HG02981 (cell line): Measurements from ENCODE around the gene KRT78.
"Not testable (repeated sequence)": the region's sequence is repeated elsewhere in the genome, so short reads cannot be mapped to it uniquely, and the experiment has no call there.

Source experiments
- ATAC-seq: cut with Tn5 transposase; IDR thresholded peaks from one replicate; pipeline ENCODE4 v1.9.1; 2021; ENCODE audit warnings: mild to moderate bottlenecking, moderate library complexity; ENCODE audit not compliant: unreplicated experiment

The KRT78 gene

GRCh38 chr12:52798671-52799504, 49.9 kb downstream of the KRT78 start:
- no peak for ATAC-seq

GRCh38 chr12:52798003-52798670, 50.7 kb downstream of the KRT78 start:
- no peak for ATAC-seq

- no peak for ATAC-seq
Observed at GRCh38 chr12:52797529-52797894, 51.3 kb downstream of the KRT78 start.

- ATAC-seq = no peak
Observed at GRCh38 chr12:52796839-52797528, 51.8 kb downstream of the KRT78 start.

- ATAC-seq = no peak
Observed at GRCh38 chr12:52796429-52796794, 52.4 kb downstream of the KRT78 start.

GRCh38 chr12:52795694-52796428, 52.9 kb downstream of the KRT78 start, which contains the start of gene KRT3:
TSS of gene KRT3 (minus strand) at chr12:52796117. CDS start at chr12:52796042, 75 bp downstream.
- ATAC-seq = no peak

- not testable (repeated sequence) for ATAC-seq
Observed at GRCh38 chr12:52795332-52795674, 53.5 kb downstream of the KRT78 start.

- ATAC-seq = no peak
Observed at GRCh38 chr12:52794479-52795331, 54.1 kb downstream of the KRT78 start.

- no peak for ATAC-seq
Observed at GRCh38 chr12:52792185-52793029, 56.4 kb downstream of the KRT78 start.

- ATAC-seq = no peak
Observed at GRCh38 chr12:52791271-52792184, 57.3 kb downstream of the KRT78 start.

GRCh38 chr12:52790427-52791270, 58.1 kb downstream of the KRT78 start:
- no peak for ATAC-seq

GRCh38 chr12:52789637-52790426, 59.0 kb downstream of the KRT78 start:
- no peak for ATAC-seq

- ATAC-seq = no peak
Observed at GRCh38 chr12:52788876-52789636, 59.7 kb downstream of the KRT78 start.

- ATAC-seq = no peak
Observed at GRCh38 chr12:52788192-52788875, 60.5 kb downstream of the KRT78 start.
